GM12865 (cell line): ENCODE results near the gene YARS1.

ENCODE experiments used
- DNase-seq: peaks from one replicate; pipeline ENCODE4 v3.0.0; 2010; ENCODE audit warnings: low read depth
- H3K4me3 ChIP-seq: 2 replicates; pipeline ENCODE4 v1.5.1; 2011; ENCODE audit warnings: mild to moderate bottlenecking, low read depth, low read length, control low read depth
- TF ChIP-seq, protein P1 (sequence below): IDR thresholded peaks from 2 replicates; pipeline ENCODE4 v1.5.1; 2011; ENCODE audit warnings: low read length, control low read depth, low read depth, inconsistent platforms; ENCODE audit not compliant: insufficient read depth; ENCODE audit errors: missing control alignments

YARS1 gene

GRCh38 chr1:32817159-32817814 is at the start of gene YARS1, which contains the start of gene S100PBP:
Gene YARS1, minus strand, starts transcription at chr1:32817358. Its CDS starts 114 bp downstream, at chr1:32817244.
Gene S100PBP, plus strand, starts transcription at chr1:32817653. Its CDS starts 8,447 bp downstream, at chr1:32826100.
- TF ChIP-seq, protein P1, sequence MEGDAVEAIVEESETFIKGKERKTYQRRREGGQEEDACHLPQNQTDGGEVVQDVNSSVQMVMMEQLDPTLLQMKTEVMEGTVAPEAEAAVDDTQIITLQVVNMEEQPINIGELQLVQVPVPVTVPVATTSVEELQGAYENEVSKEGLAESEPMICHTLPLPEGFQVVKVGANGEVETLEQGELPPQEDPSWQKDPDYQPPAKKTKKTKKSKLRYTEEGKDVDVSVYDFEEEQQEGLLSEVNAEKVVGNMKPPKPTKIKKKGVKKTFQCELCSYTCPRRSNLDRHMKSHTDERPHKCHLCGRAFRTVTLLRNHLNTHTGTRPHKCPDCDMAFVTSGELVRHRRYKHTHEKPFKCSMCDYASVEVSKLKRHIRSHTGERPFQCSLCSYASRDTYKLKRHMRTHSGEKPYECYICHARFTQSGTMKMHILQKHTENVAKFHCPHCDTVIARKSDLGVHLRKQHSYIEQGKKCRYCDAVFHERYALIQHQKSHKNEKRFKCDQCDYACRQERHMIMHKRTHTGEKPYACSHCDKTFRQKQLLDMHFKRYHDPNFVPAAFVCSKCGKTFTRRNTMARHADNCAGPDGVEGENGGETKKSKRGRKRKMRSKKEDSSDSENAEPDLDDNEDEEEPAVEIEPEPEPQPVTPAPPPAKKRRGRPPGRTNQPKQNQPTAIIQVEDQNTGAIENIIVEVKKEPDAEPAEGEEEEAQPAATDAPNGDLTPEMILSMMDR, result no peak
- peak within 1 kb of the TSS; percentile 94 for H3K4me3 ChIP-seq
- DNase-seq, result peak; percentile 99

GRCh38 chr1:32865639-32866405 is 48.7 kb upstream of the YARS1 start:
- H3K4me3 ChIP-seq, result no peak overlapping the region
- no peak for DNase-seq

DNA sequence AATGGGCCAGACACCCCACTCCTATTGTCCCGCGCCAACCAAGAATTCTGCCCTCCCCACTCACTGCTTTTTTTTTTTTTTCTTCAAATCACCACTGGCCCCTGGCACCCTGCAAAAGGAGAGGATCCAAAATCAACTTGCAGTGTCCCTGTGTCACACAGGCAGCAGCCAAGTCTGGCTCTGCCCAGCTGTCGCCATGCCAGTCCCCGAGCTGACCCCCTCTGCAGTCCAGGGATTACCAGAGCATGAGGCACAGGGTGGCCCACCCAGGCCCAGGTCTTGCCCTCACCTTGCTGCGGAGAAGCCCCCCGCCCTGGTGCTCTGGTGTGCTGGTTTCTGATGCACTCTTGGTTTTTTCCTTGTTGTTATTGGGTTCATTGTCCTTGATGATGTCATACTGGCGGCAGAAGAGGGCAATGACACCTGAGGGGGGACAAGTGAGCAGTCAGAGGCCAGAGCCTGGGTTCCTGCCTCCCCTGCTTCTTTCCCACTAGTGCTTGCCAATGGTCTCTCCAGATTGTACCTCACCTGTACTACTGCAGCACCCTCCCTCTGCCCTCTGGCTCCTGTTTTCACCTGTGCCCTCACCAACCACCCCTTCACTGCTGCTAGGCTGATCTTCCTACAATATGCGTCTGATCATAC is 47.3 kb upstream of the YARS1 start:
- DNase-seq, result no peak
- H3K4me3 ChIP-seq, result no peak overlapping the region
- TF ChIP-seq, protein P1, result no peak

More at GRCh38 chr1:32865639-32866405, 48.7 kb upstream of the YARS1 start:
- TF ChIP-seq, protein P1, result no peak

DNA sequence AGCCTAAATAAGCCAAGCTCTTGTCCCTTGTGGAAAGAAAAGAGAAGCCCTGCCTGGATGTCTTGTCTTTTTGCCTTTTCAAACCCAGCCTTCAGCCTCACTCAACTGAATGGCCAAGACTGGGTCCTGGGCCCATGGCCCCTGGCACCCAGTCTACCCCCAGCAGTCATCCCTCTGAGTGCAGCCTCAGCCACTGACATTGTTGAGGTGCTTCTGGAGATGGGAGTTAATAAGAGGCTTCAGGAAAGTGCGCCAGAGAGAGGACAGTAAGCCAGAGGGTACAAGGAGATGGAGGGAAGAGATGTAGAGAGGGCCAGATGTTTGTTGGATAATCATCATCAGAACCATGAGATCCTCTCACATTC is 46.7 kb upstream of the YARS1 start:
- no peak overlapping the region for H3K4me3 ChIP-seq
- TF ChIP-seq, protein P1, result no peak
- DNase-seq, result no peak

- TF ChIP-seq, protein P1, result no peak
- no peak for DNase-seq
- H3K4me3 ChIP-seq, result no peak overlapping the region
Observed at GRCh38 chr1:32863218-32863880, 46.2 kb upstream of the YARS1 start.

GRCh38 chr1:32861904-32862695 is 44.9 kb upstream of the YARS1 start:
- no peak overlapping the region for H3K4me3 ChIP-seq
- TF ChIP-seq, protein P1, result no peak
- DNase-seq, result no peak
